Left ventricle myocardium superior (tissue), 1 donor: ENCODE measurements around the gene SERPINB1. TPM values are rescaled to one million over a fixed set of nuclear protein-coding genes. Genes with fewer than 3 reads are reported as not detected.
A peak's percentile ranks its signal among the peaks of the same experiment; 100 is the strongest.

Source experiments
- ATAC-seq: fragments of 200-7000 bp; cut with Tn5 transposase; one replicate; pipeline ENCODE4 v1.9.1; 2020; ENCODE audit warnings: mild to moderate bottlenecking, moderate library complexity
- DNase-seq: peaks from one replicate; pipeline ENCODE4 v3.0.0-alpha.2; 2020
- intact Hi-C: fragments of 100-400 bp; cut with micrococcal nuclease; formaldehyde crosslinking; loops from one replicate; pipeline ENCODE4 v1.11.0; 2022
- total RNA-seq: library from RNA; stranded (reverse); fragmentation: NEBNext Ultra II Directional; extraction: Animal tissue kit (Norgen Biotek cat#: 25700); gene quantifications from one replicate; pipeline ENCODE4 v1.2.1, GENCODE V29; 2021
- donor health status: DM: no; HTN: yes; CAD: no; lungs with severe emphysema.

The SERPINB1 gene
- total RNA-seq, 1 donor from 2014 or later: 25.4 TPM

GRCh38 chr6:2827142-2827541 lies 14.5 kb downstream of the SERPINB1 start:
- intact Hi-C loops: no loop called here
- DNase-seq (no peak), ATAC-seq (peak; percentile 67)

GRCh38 chr6:2826131-2826530 lies 15.5 kb downstream of the SERPINB1 start:
- intact Hi-C loops: no loop called here
- ATAC-seq (no peak), DNase-seq (no peak)

GRCh38 chr6:2823104-2823850 lies 18.4 kb downstream of the SERPINB1 start:
- intact Hi-C loops: no loop called here
- no peak for DNase-seq
- ATAC-seq: no peak

- DNase-seq (no peak), ATAC-seq (no peak)
- intact Hi-C loops: no loop called here
Measured at GRCh38 chr6:2821554-2821953, 20.1 kb downstream of the SERPINB1 start.

- intact Hi-C loops: no loop called here
- ATAC-seq (no peak), DNase-seq (no peak)
Measured at GRCh38 chr6:2820415-2820814, 21.2 kb downstream of the SERPINB1 start.

- ATAC-seq (no peak), DNase-seq (no peak)
- intact Hi-C loops: no loop called here
Measured at GRCh38 chr6:2819978-2820377, 21.7 kb downstream of the SERPINB1 start.

GRCh38 chr6:2819115-2819514 lies 22.5 kb downstream of the SERPINB1 start:
- ATAC-seq (peak; percentile 30), DNase-seq (no peak)
- intact Hi-C loops: no loop called here

- intact Hi-C loops: no loop called here
Measured at GRCh38 chr6:2818593-2818992, 23.1 kb downstream of the SERPINB1 start.

GRCh38 chr6:2817903-2818443 lies 23.7 kb downstream of the SERPINB1 start:
- intact Hi-C loops: no loop called here
- no peak for DNase-seq
- peak; percentile 84 for ATAC-seq

More at GRCh38 chr6:2818593-2818992, 23.1 kb downstream of the SERPINB1 start:
- peak; percentile 72 for ATAC-seq
- DNase-seq: no peak

- intact Hi-C loops: no loop called here
- no peak for DNase-seq
- ATAC-seq: no peak
Measured at GRCh38 chr6:2816158-2816557, 25.5 kb downstream of the SERPINB1 start.

- intact Hi-C loops: no loop called here
- DNase-seq: no peak
- ATAC-seq: no peak
Measured at GRCh38 chr6:2812695-2813094, 29.0 kb downstream of the SERPINB1 start.

GRCh38 chr6:2810092-2810671 lies 31.5 kb downstream of the SERPINB1 start:
- DNase-seq (no peak), ATAC-seq (no peak)
- intact Hi-C loops: no loop called here

- intact Hi-C loops: no loop called here
- DNase-seq (no peak), ATAC-seq (no peak)
Measured at GRCh38 chr6:2809015-2809414, 32.6 kb downstream of the SERPINB1 start.

- intact Hi-C loops: no loop called here
- DNase-seq (no peak), ATAC-seq (peak; percentile 39)
Measured at GRCh38 chr6:2807342-2808090, 34.1 kb downstream of the SERPINB1 start.

- intact Hi-C loops: no loop called here
- ATAC-seq (no peak), DNase-seq (no peak)
Measured at GRCh38 chr6:2806644-2807043, 35.0 kb downstream of the SERPINB1 start.

- DNase-seq: no peak
- intact Hi-C loops: no loop called here
- no peak for ATAC-seq
Measured at GRCh38 chr6:2805031-2805430, 36.6 kb downstream of the SERPINB1 start.

GRCh38 chr6:2804516-2804915 lies 37.1 kb downstream of the SERPINB1 start:
- peak; percentile 14 for ATAC-seq
- intact Hi-C loops: no loop called here
- DNase-seq: no peak

GRCh38 chr6:2803731-2804429 lies 37.8 kb downstream of the SERPINB1 start:
- intact Hi-C loops: no loop called here
- ATAC-seq: no peak

GRCh38 chr6:2802521-2803060 lies 39.1 kb downstream of the SERPINB1 start:
- ATAC-seq: no peak
- intact Hi-C loops: no loop called here
- no peak for DNase-seq

More at GRCh38 chr6:2803731-2804429, 37.8 kb downstream of the SERPINB1 start:
- no peak for DNase-seq
